HG03135 (cell line): Measurements from ENCODE around the gene OGFOD1.
"Not testable (repeated sequence)": the region's sequence is repeated elsewhere in the genome, so short reads cannot be mapped to it uniquely, and the experiment has no call there.

Source experiments
- ATAC-seq: cut with Tn5 transposase; IDR thresholded peaks from one replicate; pipeline ENCODE4 v1.9.1; 2021; ENCODE audit warnings: mild to moderate bottlenecking, moderate library complexity; ENCODE audit not compliant: unreplicated experiment

Gene OGFOD1

GRCh38 chr16:56479469-56479868 is 28.1 kb downstream of the OGFOD1 start:
- ATAC-seq = no peak

GRCh38 chr16:56480776-56481467 is 29.6 kb downstream of the OGFOD1 start:
- no peak for ATAC-seq

GRCh38 chr16:56481468-56482122 is 30.2 kb downstream of the OGFOD1 start:
- no peak for ATAC-seq

GRCh38 chr16:56482683-56483236 is 31.4 kb downstream of the OGFOD1 start:
- no peak for ATAC-seq

- no peak for ATAC-seq
Observed at GRCh38 chr16:56483394-56483793, 32.0 kb downstream of the OGFOD1 start.

GRCh38 chr16:56488035-56488434 is 36.7 kb downstream of the OGFOD1 start:
- ATAC-seq = no peak

GRCh38 chr16:56488868-56489267 is 37.5 kb downstream of the OGFOD1 start:
- ATAC-seq = not testable (repeated sequence)

- no peak for ATAC-seq
Observed at GRCh38 chr16:56491657-56492261, 40.4 kb downstream of the OGFOD1 start.

GRCh38 chr16:56493126-56493525 is 41.8 kb downstream of the OGFOD1 start:
- ATAC-seq = no peak

GRCh38 chr16:56493815-56494214 is 42.5 kb downstream of the OGFOD1 start:
- ATAC-seq = no peak

GRCh38 chr16:56505181-56505580 is 53.8 kb downstream of the OGFOD1 start:
- no peak for ATAC-seq

- ATAC-seq = no peak
Observed at GRCh38 chr16:56506941-56507340, 55.6 kb downstream of the OGFOD1 start.

- no peak for ATAC-seq
Observed at GRCh38 chr16:56510544-56510943, 59.2 kb downstream of the OGFOD1 start.

GRCh38 chr16:56512025-56512424 is 60.7 kb downstream of the OGFOD1 start:
- ATAC-seq = no peak

GRCh38 chr16:56513091-56513490 is 61.7 kb downstream of the OGFOD1 start:
- ATAC-seq = no peak

GRCh38 chr16:56513972-56514371 is 62.6 kb downstream of the OGFOD1 start:
- ATAC-seq = no peak

- ATAC-seq = no peak
Observed at GRCh38 chr16:56514845-56515244, 63.5 kb downstream of the OGFOD1 start.

GRCh38 chr16:56515665-56516064 is 64.3 kb downstream of the OGFOD1 start:
- ATAC-seq = no peak

GRCh38 chr16:56517206-56517605 is 65.9 kb downstream of the OGFOD1 start:
- no peak for ATAC-seq

GRCh38 chr16:56518425-56518824 is 67.1 kb downstream of the OGFOD1 start:
- ATAC-seq = no peak

GRCh38 chr16:56519459-56520250 is 68.3 kb downstream of the OGFOD1 start, which contains the start of gene BBS2:
TSS of gene BBS2 (minus strand) at chr16:56520024. CDS start at chr16:56519862, 162 bp downstream.
- ATAC-seq = peak; percentile 84
